ENCODE results near the gene UNC45B.

UNC45B gene

GRCh38 chr17:35212668-35213067 is 65.1 kb downstream of the UNC45B start:
- Histone ChIP-seq H3K4me3 (no peak overlapping the region), H3K9me3 (ENCODE audit: low read depth, low read length) (no peaks in the 10 kb centered on the region), H3K36me3 (ENCODE audit: insufficient read depth, low read length) (no peaks in the 10 kb centered on the region), H3K27ac (no peak overlapping the region), H3K9ac (ENCODE audit: insufficient read length) (no peak overlapping the region)
- TF ChIP-seq POLR2AphosphoS5 (IDR thresholded peaks at IDR 0.05; ENCODE audit: borderline replicate concordance, low read depth, low read length) = no peak
- no peak for TF ChIP-seq EZH2 (IDR thresholded peaks at IDR 0.05)
- no peak for TF ChIP-seq FOXP2 (optimal IDR thresholded peaks at IDR 0.05; ENCODE audit: control extremely low read depth, extremely low read length, insufficient read depth)
- no peak for DNase-seq (ENCODE audit: low read depth, low spot score)

- no peak for DNase-seq (ENCODE audit: low read depth, low spot score)
- H3K36me3 ChIP-seq (ENCODE audit: insufficient read depth, low read length) = no peaks in the 10 kb centered on the region
- no peak overlapping the region for H3K27ac ChIP-seq
- H3K9me3 ChIP-seq (ENCODE audit: low read depth, low read length) = no peaks in the 10 kb centered on the region
- H3K4me3 ChIP-seq = no peak overlapping the region
- TF ChIP-seq EZH2 (IDR thresholded peaks at IDR 0.05) (no peak), FOXP2 (optimal IDR thresholded peaks at IDR 0.05; ENCODE audit: control extremely low read depth, extremely low read length, insufficient read depth) (no peak), POLR2AphosphoS5 (IDR thresholded peaks at IDR 0.05; ENCODE audit: borderline replicate concordance, low read depth, low read length) (no peak)
- no peak overlapping the region for H3K9ac ChIP-seq (ENCODE audit: insufficient read length)
Observed at GRCh38 chr17:35213412-35213940, 65.9 kb downstream of the UNC45B start.

DNA sequence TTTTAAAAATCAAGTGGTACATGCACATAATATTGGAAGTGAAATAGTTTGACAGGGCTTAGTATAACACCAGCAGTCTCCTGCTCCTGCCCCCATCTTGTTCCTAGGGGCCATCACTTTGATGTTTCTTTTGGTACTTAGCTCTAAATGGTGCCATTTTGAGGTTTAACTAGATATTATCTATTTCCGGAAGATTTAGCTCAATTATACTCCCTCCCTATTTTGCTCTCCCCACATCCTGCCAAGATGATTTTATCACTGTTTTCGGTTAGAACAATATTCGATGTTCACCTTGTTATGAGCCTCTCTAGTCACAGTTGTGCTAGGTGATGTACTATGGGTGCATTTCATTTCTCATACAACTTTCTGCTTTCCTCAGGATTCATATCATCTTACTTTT is 66.6 kb downstream of the UNC45B start:
- Histone ChIP-seq H3K9ac (ENCODE audit: insufficient read length) (no peak overlapping the region), H3K36me3 (ENCODE audit: insufficient read depth, low read length) (no peaks in the 10 kb centered on the region), H3K9me3 (ENCODE audit: low read depth, low read length) (no peaks in the 10 kb centered on the region), H3K4me3 (no peak overlapping the region), H3K27ac (no peak overlapping the region)
- peak; percentile 35 for DNase-seq (ENCODE audit: low read depth, low spot score)
- TF ChIP-seq EZH2 (IDR thresholded peaks at IDR 0.05) (no peak), FOXP2 (optimal IDR thresholded peaks at IDR 0.05; ENCODE audit: control extremely low read depth, extremely low read length, insufficient read depth) (no peak), POLR2AphosphoS5 (IDR thresholded peaks at IDR 0.05; ENCODE audit: borderline replicate concordance, low read depth, low read length) (no peak; the same call in 1 of the 2 replicates)

DNA sequence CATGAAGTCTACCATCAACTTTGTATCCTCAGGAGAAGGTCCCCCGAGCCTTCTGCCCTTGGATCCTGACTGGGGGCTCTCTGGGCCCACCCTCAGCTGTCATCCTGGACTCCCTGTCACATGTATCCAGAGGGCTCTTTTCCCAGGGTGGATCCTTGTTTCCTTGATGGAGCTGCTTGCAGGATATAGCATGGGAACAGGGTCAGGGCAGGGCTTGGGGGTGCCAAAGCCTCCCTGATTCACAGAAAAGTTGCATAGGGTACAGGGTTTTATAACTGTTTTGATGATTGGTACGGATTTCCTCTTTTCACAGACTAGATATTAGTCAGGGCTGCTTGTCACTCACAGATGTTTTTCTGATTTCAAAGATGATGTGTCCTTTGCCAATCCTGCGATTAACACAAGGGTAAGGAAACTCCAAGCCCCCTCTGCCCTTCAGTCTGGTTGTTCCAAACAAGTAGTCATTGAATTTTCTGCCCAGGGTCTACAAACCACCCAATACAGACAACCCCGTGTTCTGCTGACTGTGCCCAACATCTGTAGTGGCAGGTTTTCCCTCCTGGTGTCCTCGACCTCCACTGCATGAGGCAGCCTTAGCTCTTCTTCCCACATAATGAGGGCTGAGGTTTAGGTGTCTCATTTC is 67.1 kb downstream of the UNC45B start:
- DNase-seq (ENCODE audit: low read depth, low spot score) = no peak
- Histone ChIP-seq H3K36me3 (ENCODE audit: insufficient read depth, low read length) (no peaks in the 10 kb centered on the region), H3K27ac (no peak overlapping the region), H3K4me3 (no peak overlapping the region), H3K9me3 (ENCODE audit: low read depth, low read length) (no peaks in the 10 kb centered on the region), H3K9ac (ENCODE audit: insufficient read length) (no peak overlapping the region)
- no peak for TF ChIP-seq EZH2 (IDR thresholded peaks at IDR 0.05)

- TF ChIP-seq EZH2 (IDR thresholded peaks at IDR 0.05) (no peak), FOXP2 (optimal IDR thresholded peaks at IDR 0.05; ENCODE audit: control extremely low read depth, extremely low read length, insufficient read depth) (no peak), POLR2AphosphoS5 (IDR thresholded peaks at IDR 0.05; ENCODE audit: borderline replicate concordance, low read depth, low read length) (no peak)
- H3K36me3 ChIP-seq (ENCODE audit: insufficient read depth, low read length) = no peaks in the 10 kb centered on the region
- no peak overlapping the region for H3K4me3 ChIP-seq
- DNase-seq (ENCODE audit: low read depth, low spot score) = no peak
- no peak overlapping the region for H3K27ac ChIP-seq
- no peaks in the 10 kb centered on the region for H3K9me3 ChIP-seq (ENCODE audit: low read depth, low read length)
- H3K9ac ChIP-seq (ENCODE audit: insufficient read length) = no peak overlapping the region
Observed at GRCh38 chr17:35217107-35217506, 69.5 kb downstream of the UNC45B start.

- Histone ChIP-seq H3K9me3 (ENCODE audit: low read depth, low read length) (no peaks in the 10 kb centered on the region), H3K36me3 (ENCODE audit: insufficient read depth, low read length) (no peaks in the 10 kb centered on the region), H3K27ac (no peak overlapping the region), H3K9ac (ENCODE audit: insufficient read length) (no peak overlapping the region), H3K4me3 (no peak overlapping the region)
- no peak for DNase-seq (ENCODE audit: low read depth, low spot score)
- TF ChIP-seq EZH2 (IDR thresholded peaks at IDR 0.05) (no peak), FOXP2 (optimal IDR thresholded peaks at IDR 0.05; ENCODE audit: control extremely low read depth, extremely low read length, insufficient read depth) (no peak), POLR2AphosphoS5 (IDR thresholded peaks at IDR 0.05; ENCODE audit: borderline replicate concordance, low read depth, low read length) (no peak)
Observed at GRCh38 chr17:35218915-35219314, 71.3 kb downstream of the UNC45B start.

DNA sequence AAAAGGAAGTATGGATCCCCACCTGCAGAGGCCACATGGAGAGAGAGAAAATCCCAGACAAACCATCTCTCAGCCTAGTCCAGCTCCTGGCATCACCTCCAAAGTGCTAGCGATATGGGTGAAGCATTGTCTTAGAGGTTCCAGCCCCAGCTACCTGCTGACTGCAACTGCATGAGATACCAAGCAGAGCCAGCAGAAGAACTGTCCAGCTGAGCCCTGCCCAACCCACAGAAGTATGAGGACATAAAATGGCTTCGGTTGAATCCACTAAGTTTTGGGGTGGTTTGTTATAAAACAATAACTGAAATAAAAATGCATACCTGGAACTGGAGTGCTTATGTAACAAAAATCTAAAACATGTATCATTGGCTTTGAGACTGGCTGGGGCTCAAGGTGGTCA is 74.8 kb downstream of the UNC45B start:
- no peak overlapping the region for H3K27ac ChIP-seq
- H3K36me3 ChIP-seq (ENCODE audit: insufficient read depth, low read length) = no peaks in the 10 kb centered on the region
- no peaks in the 10 kb centered on the region for H3K9me3 ChIP-seq (ENCODE audit: low read depth, low read length)
- no peak overlapping the region for H3K4me3 ChIP-seq
- no peak for DNase-seq (ENCODE audit: low read depth, low spot score)
- TF ChIP-seq EZH2 (IDR thresholded peaks at IDR 0.05) (no peak), FOXP2 (optimal IDR thresholded peaks at IDR 0.05; ENCODE audit: control extremely low read depth, extremely low read length, insufficient read depth) (no peak), POLR2AphosphoS5 (IDR thresholded peaks at IDR 0.05; ENCODE audit: borderline replicate concordance, low read depth, low read length) (no peak)
- no peak overlapping the region for H3K9ac ChIP-seq (ENCODE audit: insufficient read length)

GRCh38 chr17:35224436-35224835 is 76.8 kb downstream of the UNC45B start:
- no peak overlapping the region for H3K27ac ChIP-seq
- no peak for DNase-seq (ENCODE audit: low read depth, low spot score)
- no peaks in the 10 kb centered on the region for H3K36me3 ChIP-seq (ENCODE audit: insufficient read depth, low read length)
- no peak for TF ChIP-seq POLR2AphosphoS5 (IDR thresholded peaks at IDR 0.05; ENCODE audit: borderline replicate concordance, low read depth, low read length)
- no peak for TF ChIP-seq EZH2 (IDR thresholded peaks at IDR 0.05)
- TF ChIP-seq FOXP2 (optimal IDR thresholded peaks at IDR 0.05; ENCODE audit: control extremely low read depth, extremely low read length, insufficient read depth) = no peak
- no peaks in the 10 kb centered on the region for H3K9me3 ChIP-seq (ENCODE audit: low read depth, low read length)
- no peak overlapping the region for H3K9ac ChIP-seq (ENCODE audit: insufficient read length)
- H3K4me3 ChIP-seq = no peak overlapping the region

- H3K9ac ChIP-seq (ENCODE audit: insufficient read length) = no peak overlapping the region
- DNase-seq (ENCODE audit: low read depth, low spot score) = no peak
- H3K9me3 ChIP-seq (ENCODE audit: low read depth, low read length) = no peaks in the 10 kb centered on the region
- TF ChIP-seq POLR2AphosphoS5 (IDR thresholded peaks at IDR 0.05; ENCODE audit: borderline replicate concordance, low read depth, low read length) = no peak
- TF ChIP-seq EZH2 (IDR thresholded peaks at IDR 0.05) = no peak
- H3K36me3 ChIP-seq (ENCODE audit: insufficient read depth, low read length) = no peaks in the 10 kb centered on the region
- no peak overlapping the region for H3K4me3 ChIP-seq
- H3K27ac ChIP-seq = no peak overlapping the region
Observed at GRCh38 chr17:35227546-35227945, 79.9 kb downstream of the UNC45B start.
